ENCODE data around the gene RASA3.

DNA sequence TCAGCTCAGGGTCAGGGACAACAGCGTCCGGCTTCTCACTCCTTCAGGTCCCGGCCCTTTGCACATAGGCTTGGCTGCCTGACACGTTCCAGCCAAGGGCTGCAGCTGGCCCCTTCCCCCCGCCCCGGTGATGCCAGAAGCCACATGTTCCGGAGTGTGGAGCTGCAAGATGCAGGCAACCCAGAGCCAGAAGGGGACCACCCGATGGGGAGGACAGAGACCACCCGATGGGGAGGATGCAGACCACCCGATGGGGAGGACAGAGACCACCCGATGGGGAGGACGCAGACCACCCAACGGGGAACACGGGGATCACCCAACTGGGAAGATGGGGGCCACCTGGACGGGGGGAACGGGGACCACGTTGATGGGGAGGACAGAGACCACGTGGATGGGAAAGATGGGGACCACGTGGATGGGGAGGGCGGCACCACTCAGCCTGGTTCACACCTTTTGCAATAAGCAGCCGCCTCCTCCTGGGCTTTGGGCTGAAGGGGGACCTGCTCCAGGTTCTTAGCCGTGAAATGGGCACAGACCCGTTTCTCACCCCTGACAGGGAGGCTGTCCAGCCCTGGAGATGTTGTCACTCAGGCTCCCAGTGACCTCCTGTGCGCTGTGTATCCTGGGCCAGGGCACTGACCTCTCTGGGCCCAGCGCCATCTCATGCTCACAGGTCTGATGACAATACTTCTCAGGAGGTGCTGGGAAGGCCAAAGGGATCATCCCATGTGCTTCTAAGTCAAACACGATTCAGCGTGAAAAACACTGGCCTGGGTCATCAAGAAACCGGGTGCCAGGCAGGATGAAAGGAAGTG lies 193.1 kb downstream of the RASA3 start:
- no peak for TF ChIP-seq CTCF (IDR thresholded peaks at IDR 0.05)
- no peak for TF ChIP-seq POLR2A (IDR thresholded peaks at IDR 0.05)
- TF ChIP-seq EP300 (IDR thresholded peaks at IDR 0.05) = no peak
- TF ChIP-seq POLR2AphosphoS5 (IDR thresholded peaks at IDR 0.05) = no peak

Data from gastroesophageal sphincter (tissue), 3 donors.